Stimulated activated CD8-positive, alpha-beta memory T cell treated with anti-CD3 and anti-CD28 coated beads, Interleukin-4, amount 100 ng/mL, for 24 hours (primary cell): ENCODE measurements around the gene RBMS1.
"Not testable (repeated sequence)": the region's sequence is repeated elsewhere in the genome, so short reads cannot be mapped to it uniquely, and the experiment has no call there.

Experiments
- DNase-seq: peaks from one replicate; pipeline ENCODE4 v3.0.0-alpha.2; 2020; ENCODE audit warnings: low read depth

RBMS1 gene

GRCh38 chr2:160434254-160434948 lies 59.2 kb downstream of the RBMS1 start:
- no peak for DNase-seq

GRCh38 chr2:160433466-160434140 lies 60.0 kb downstream of the RBMS1 start:
- DNase-seq = no peak

DNA sequence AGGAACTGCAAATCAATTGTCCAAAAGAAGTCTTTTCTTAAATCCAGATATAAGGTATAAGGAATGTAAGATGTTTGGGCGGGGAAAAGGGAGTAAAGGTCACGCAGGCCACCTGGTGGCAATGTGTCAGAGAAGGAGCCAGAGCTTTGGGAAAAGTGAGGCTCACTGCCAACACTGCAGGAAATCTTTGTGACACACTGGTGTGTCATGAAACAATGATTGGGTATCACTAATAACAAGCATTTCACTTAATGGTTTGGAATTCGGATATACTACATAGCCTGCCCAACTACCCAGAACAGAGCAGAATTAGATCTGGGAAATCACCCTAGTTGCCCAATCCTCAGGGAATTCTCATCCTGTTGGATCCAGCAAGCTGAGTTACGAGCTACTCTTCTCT lies 61.0 kb downstream of the RBMS1 start:
- no peak for DNase-seq

DNA sequence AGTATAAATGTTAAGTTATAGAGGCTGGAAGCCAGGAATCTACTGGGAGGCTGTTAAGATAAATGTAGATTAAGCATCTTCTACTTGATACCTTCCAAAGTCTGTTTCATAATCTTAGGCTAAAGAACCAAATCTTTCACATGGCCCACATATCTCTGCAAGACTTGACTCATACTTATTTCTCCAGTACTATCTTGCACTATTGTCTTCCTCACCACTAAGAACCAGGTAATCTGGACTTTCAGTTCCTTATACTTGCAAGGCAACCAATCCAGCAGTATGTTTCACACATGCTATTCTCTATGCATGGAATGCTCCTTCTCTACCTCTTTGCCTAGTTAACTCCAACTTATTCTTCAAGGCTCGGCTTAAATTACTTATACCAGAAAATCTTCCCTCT lies 62.2 kb downstream of the RBMS1 start:
- no peak for DNase-seq

GRCh38 chr2:160430001-160430344 lies 63.6 kb downstream of the RBMS1 start:
- DNase-seq = no peak

- no peak for DNase-seq
Observed at GRCh38 chr2:160429248-160430000, 64.2 kb downstream of the RBMS1 start.

DNA sequence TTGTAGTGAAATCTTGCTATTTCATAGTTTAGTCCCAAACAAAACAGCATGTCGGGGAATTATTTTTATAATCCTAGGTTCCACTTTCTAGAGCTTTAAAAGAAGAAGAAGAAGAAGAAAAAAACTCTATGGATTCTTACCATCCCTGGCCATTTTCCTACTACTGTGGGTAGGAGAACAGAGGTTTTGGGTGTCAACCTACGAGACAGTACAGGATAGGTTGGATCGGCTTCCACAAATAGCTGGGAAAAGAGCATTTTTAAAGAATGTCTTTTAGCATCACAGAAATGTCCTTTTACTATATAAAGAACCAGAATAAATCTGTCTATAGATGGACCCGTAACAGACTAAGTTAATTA lies 65.2 kb downstream of the RBMS1 start:
- no peak for DNase-seq

DNA sequence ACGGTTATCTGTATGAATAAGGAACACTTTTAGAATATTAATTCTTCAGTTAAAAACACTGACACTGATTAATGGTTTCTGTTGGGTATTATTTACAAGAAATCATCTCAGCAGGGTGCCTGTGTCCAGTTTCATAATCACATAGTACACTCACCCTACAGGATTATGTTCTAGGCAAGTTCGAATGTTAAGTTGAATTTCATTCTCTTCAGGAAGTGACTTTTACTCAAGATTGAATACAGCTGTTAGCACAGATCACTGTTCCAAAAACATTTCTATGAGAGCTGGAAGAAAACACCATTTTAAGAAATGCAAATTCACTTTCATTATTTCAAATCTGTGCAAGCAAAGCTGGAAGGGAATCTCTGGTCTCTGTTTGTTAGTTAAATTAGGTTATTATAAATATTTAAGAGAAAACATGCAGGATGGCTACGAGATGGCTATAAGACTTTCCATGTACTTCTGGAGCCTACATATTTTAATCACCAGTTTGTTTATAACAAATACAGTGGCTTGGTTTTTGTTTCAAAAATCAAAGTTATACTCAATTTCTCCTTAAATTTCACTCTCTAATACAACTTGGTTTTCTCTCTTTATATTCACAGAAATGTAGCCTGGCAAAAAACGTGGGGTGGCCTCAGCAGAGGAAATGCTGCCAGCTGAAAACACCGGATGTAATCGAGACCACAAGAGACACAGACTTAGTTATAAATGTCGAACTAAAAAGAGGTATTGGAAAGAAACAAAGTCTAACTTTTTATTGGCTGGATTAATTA lies 65.8 kb downstream of the RBMS1 start:
- DNase-seq = no peak

GRCh38 chr2:160426604-160427003 lies 67.0 kb downstream of the RBMS1 start:
- no peak for DNase-seq

- DNase-seq = no peak
Observed at GRCh38 chr2:160425434-160426151, 68.0 kb downstream of the RBMS1 start.

- DNase-seq = no peak
Observed at GRCh38 chr2:160423126-160423525, 70.5 kb downstream of the RBMS1 start.

- DNase-seq = not testable (repeated sequence)
Observed at GRCh38 chr2:160421646-160422501, 71.7 kb downstream of the RBMS1 start.

DNA sequence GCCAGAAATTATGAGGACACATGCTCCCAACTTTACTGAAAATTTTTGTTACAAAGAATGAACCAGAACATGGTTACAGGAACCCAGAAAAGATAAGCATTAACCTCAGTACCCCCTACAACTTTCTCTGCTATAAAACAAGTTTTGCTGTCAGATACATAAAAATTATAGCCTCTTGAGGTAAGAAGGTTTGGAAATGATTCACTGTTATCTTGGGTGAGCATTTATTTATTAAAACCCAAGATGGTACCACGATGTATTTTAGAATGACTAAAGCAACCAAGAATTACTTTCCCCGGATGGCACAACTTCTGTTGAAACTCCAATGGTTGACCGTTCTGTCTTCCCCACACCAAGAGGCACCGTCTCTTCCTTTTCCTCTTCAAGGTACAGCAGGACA lies 72.9 kb downstream of the RBMS1 start:
- DNase-seq = no peak

DNA sequence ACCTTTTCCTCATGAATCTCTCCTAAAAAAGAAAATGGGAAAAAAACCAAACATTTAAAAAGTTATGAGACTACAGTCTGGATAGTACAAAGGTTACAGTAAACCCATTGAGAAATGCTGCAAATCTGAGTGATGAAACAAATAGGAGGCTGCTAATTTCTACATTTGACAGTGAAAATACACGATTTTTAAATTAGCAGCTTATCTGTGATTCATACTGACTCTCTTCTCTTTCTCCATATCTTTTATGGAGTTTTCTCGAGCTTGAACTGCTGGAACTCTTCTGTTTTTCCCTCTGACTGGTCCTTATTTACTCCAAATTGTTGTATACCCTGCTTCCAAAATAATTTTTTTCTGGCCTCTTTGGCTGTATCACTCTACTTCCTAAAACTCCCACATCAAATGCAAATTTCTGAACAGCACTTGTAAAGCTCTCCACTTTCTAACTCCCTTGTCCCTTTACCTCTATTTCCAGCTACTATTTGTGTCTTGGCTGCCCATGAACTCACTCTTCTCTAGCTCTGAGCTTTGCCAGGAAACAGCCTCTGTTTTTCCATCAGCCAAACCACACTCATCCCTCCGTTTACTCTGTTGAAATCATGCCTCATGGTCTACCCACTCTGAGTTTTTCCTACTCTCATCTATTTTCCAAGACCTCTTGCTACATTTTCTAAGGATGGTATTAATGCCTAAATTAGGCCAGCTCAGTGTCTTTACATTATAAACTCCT lies 73.7 kb downstream of the RBMS1 start:
- no peak for DNase-seq

DNA sequence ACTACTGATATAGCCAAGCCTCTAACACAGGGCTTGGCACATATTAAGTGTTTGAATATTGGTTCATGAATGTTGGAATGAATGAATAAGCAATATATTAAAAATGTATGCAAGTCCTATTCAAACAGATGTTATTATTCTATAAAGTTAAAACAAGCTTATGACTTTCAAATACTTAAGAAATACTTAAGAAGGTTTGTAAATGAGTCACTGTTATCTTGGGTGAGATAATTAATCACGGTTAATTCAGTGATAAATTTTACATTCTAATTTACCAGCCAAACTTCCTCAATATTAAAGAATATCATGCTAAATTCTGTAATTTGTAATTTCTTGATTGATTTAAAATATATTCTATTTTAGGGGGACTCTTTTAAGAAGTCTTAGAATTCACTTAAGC lies 74.8 kb downstream of the RBMS1 start:
- no peak for DNase-seq

- DNase-seq = no peak
Observed at GRCh38 chr2:160418398-160418765, 75.2 kb downstream of the RBMS1 start.

DNA sequence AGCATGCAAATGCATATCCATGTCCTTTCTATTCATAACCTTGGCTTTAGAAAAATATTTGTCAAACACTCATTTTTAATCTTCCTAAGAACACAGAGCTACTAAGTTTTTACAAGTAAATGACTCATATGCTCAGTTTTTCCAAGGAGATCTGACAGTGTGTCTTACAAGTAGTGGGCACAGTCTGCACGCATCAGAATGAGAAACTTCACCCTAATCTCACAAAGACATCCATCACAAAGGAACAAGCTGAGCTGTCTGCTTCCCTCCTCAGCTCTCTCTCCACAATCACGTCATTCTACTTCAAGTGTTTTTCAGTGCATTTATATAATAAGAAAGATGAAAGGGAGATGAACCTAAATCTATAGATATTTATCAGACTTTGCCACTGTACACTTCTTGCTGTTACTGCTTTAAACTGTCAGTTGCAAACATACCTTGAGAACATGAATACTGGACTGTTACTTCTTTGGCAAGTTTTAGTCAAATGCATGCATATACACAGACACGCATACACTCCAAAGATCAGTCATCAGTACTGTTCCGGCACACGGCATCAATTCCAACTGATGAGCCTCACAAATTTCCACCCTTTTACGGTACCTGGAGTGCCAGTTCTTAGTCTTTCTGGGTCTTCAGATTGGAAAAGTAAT lies 75.7 kb downstream of the RBMS1 start:
- no peak for DNase-seq

GRCh38 chr2:160415991-160416390 lies 77.6 kb downstream of the RBMS1 start:
- no peak for DNase-seq

GRCh38 chr2:160411955-160412354 lies 81.7 kb downstream of the RBMS1 start:
- DNase-seq = no peak

DNA sequence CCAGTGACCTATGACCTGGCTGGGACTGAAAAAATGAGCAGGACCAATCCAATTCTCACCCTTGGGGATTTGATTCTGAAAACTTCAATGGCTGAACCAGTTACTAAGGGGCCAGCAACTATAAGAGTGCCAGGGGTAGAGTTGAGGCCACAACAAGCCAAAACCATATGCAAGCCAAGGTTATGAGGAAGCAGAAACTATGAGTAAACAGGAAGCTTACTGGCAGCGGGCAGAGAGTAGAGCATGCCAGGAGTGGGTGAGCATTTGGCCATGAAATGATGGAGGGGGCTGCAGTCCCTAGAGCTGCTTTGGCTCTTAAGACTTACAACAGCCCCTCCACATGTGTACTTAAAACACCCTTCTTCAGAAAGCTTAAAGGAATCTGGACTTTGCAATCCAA lies 82.4 kb downstream of the RBMS1 start:
- no peak for DNase-seq
